Measurements from ENCODE around the gene ARMH1. TPM values are rescaled to one million over a fixed set of nuclear protein-coding genes. Genes with fewer than 3 reads are reported as not detected.
A peak's percentile ranks its signal among the peaks of the same experiment; 100 is the strongest.

Gene ARMH1
- total RNA-seq, 1 donor from 2014 or later, result 4.7 TPM

- Histone ChIP-seq H3K27me3 (ENCODE audit: control insufficient read depth, insufficient read depth, low read length) (no peaks in the 10 kb centered on the region), H3K4me3 (ENCODE audit: low read depth, low read length) (no peak overlapping the region), H3K36me3 (ENCODE audit: control insufficient read depth, insufficient read depth, low read length) (no peaks in the 10 kb centered on the region)
- no peak for DNase-seq (ENCODE audit: low read depth)
- TF ChIP-seq CTCF (IDR thresholded peaks at IDR 0.05; ENCODE audit: insufficient read depth, low read length, poor library complexity, severe bottlenecking), result no peak
These were observed 31.0 kb downstream of the ARMH1 start for GRCh38 chr1:44705470-44705869.

- Histone ChIP-seq H3K27me3 (ENCODE audit: control insufficient read depth, insufficient read depth, low read length) (no peaks in the 10 kb centered on the region), H3K4me3 (ENCODE audit: low read depth, low read length) (no peak overlapping the region), H3K36me3 (ENCODE audit: control insufficient read depth, insufficient read depth, low read length) (no peaks in the 10 kb centered on the region)
- no peak for DNase-seq (ENCODE audit: low read depth)
- no peak for TF ChIP-seq CTCF (IDR thresholded peaks at IDR 0.05; ENCODE audit: insufficient read depth, low read length, poor library complexity, severe bottlenecking)
These were observed 31.4 kb downstream of the ARMH1 start for GRCh38 chr1:44705938-44706337.

GRCh38 chr1:44707112-44707881 is 32.8 kb downstream of the ARMH1 start:
- peak; percentile 92 for DNase-seq (ENCODE audit: low read depth)
- Histone ChIP-seq H3K4me3 (ENCODE audit: low read depth, low read length) (no peak overlapping the region), H3K27me3 (ENCODE audit: control insufficient read depth, insufficient read depth, low read length) (no peaks in the 10 kb centered on the region), H3K36me3 (ENCODE audit: control insufficient read depth, insufficient read depth, low read length) (no peaks in the 10 kb centered on the region)
- no peak for TF ChIP-seq CTCF (IDR thresholded peaks at IDR 0.05; ENCODE audit: insufficient read depth, low read length, poor library complexity, severe bottlenecking)

- no peak for DNase-seq (ENCODE audit: low read depth)
- Histone ChIP-seq H3K36me3 (ENCODE audit: control insufficient read depth, insufficient read depth, low read length) (no peaks in the 10 kb centered on the region), H3K4me3 (ENCODE audit: low read depth, low read length) (no peak overlapping the region), H3K27me3 (ENCODE audit: control insufficient read depth, insufficient read depth, low read length) (no peaks in the 10 kb centered on the region)
- TF ChIP-seq CTCF (IDR thresholded peaks at IDR 0.05; ENCODE audit: insufficient read depth, low read length, poor library complexity, severe bottlenecking), result peak; percentile 46
These were observed 33.7 kb downstream of the ARMH1 start for GRCh38 chr1:44707959-44708831.

- DNase-seq (ENCODE audit: low read depth), result no peak
- Histone ChIP-seq H3K36me3 (ENCODE audit: control insufficient read depth, insufficient read depth, low read length) (no peaks in the 10 kb centered on the region), H3K27me3 (ENCODE audit: control insufficient read depth, insufficient read depth, low read length) (no peaks in the 10 kb centered on the region), H3K4me3 (ENCODE audit: low read depth, low read length) (no peak overlapping the region)
- no peak for TF ChIP-seq CTCF (IDR thresholded peaks at IDR 0.05; ENCODE audit: insufficient read depth, low read length, poor library complexity, severe bottlenecking)
These were observed 38.8 kb downstream of the ARMH1 start for GRCh38 chr1:44713321-44713781.
